HepG2 (cell line): ENCODE data around the gene TMEM176A. TPM values are rescaled to one million over a fixed set of nuclear protein-coding genes. Genes with fewer than 3 reads are reported as not detected.

Source experiments
- CEBPB ChIP-seq: IDR thresholded peaks from 2 replicates; pipeline ENCODE4 v1.6.1; 2011; ENCODE audit warnings: low read depth, low read length, improper control_type of control experiment, borderline replicate concordance
- HNF4G ChIP-seq, 2 experiments: sonication (generic) in 1 of 2; formaldehyde crosslinking in 1 of 2; IDR thresholded peaks; 2 replicates each; pipeline versions ENCODE4 v1.4.0 to v1.6.1; 2011 to 2020; ENCODE audit warnings: borderline replicate concordance in 2 of 2, low read depth in 2 of 2, mild to moderate bottlenecking in 2 of 2, low read length in 1 of 2, missing genetic modification reagents in 1 of 2, moderate library complexity in 1 of 2
- HNRNPK ChIP-seq: fragments of 200-400 bp; formaldehyde crosslinking; IDR thresholded peaks from 2 replicates; pipeline ENCODE4 v1.6.1; 2018; ENCODE audit warnings: low read length, low read depth, moderate library complexity, mild to moderate bottlenecking; ENCODE audit not compliant: poor library complexity, severe bottlenecking
- HOXD1 ChIP-seq: sonication (generic); formaldehyde crosslinking; IDR thresholded peaks from 2 replicates; pipeline ENCODE4 v1.5.0; 2020; ENCODE audit warnings: missing genetic modification reagents
- IKZF1 ChIP-seq: fragments of 450-650 bp; IDR thresholded peaks from 2 replicates; pipeline ENCODE4 v1.7.1; 2016
- MXD4 ChIP-seq: IDR thresholded peaks from 2 replicates; pipeline ENCODE4 v1.6.1; 2016; ENCODE audit warnings: mild to moderate bottlenecking, missing biosample characterization, missing genetic modification reagents
- NR3C1 ChIP-seq: sonication (generic); formaldehyde crosslinking; IDR thresholded peaks from 2 replicates; pipeline ENCODE4 v1.4.0; 2020; ENCODE audit warnings: missing genetic modification reagents
- RXRB ChIP-seq: IDR thresholded peaks from 2 replicates; pipeline ENCODE4 v1.6.1; 2016; ENCODE audit warnings: borderline replicate concordance, missing genetic modification reagents, missing compliant biosample characterization
- ZBTB14 ChIP-seq: sonication (generic); formaldehyde crosslinking; IDR thresholded peaks from 2 replicates; pipeline ENCODE4 v1.4.0; 2020; ENCODE audit warnings: missing genetic modification reagents
- ZNF30 ChIP-seq: sonication (generic); formaldehyde crosslinking; IDR thresholded peaks from 2 replicates; pipeline ENCODE4 v1.5.0; 2020; ENCODE audit warnings: mild to moderate bottlenecking, missing genetic modification reagents
- ZNF326 ChIP-seq: sonication (generic); formaldehyde crosslinking; IDR thresholded peaks from 2 replicates; pipeline ENCODE4 v1.4.0; 2020; ENCODE audit warnings: missing genetic modification reagents, borderline replicate concordance
- ZNF501 ChIP-seq: sonication (generic); formaldehyde crosslinking; IDR thresholded peaks from 2 replicates; pipeline ENCODE4 v1.5.1; 2020; ENCODE audit warnings: mild to moderate bottlenecking, moderate library complexity, missing genetic modification reagents
- ZNF629 ChIP-seq: sonication (generic); formaldehyde crosslinking; conservative IDR thresholded peaks from 2 replicates; pipeline ENCODE4 v1.5.0; 2020; ENCODE audit warnings: missing genetic modification reagents
- ZNF740 ChIP-seq: sonication (generic); formaldehyde crosslinking; IDR thresholded peaks from 2 replicates; pipeline ENCODE4 v1.4.0; 2020; ENCODE audit warnings: missing genetic modification reagents
- ZNF850 ChIP-seq: sonication (generic); formaldehyde crosslinking; conservative IDR thresholded peaks from 2 replicates; pipeline ENCODE4 v1.9.0; 2021; ENCODE audit warnings: mild to moderate bottlenecking, missing genetic modification reagents
- polyA plus RNA-seq, 8 experiments: library from polyadenylated mRNA; depleted of rRNA in 3 of 8; stranded (reverse) in 7 of 8; unstranded in 1 of 8; fragments of >200 nt; fragmentation: Illumina TruSeq in 4 of 8; extraction: Trizol in 4 of 8; gene quantifications; 2 replicates each; pipeline versions ENCODE4 v1.2.1 to v1.2.3, GENCODE V29; 2011 to 2016; ENCODE audit warnings: low read depth in 4 of 8, missing spikeins in 1 of 8, mixed read lengths in 1 of 8; ENCODE audit not compliant: insufficient read depth in 1 of 8
- total RNA-seq, 5 experiments: library from RNA; depleted of rRNA; stranded (reverse); fragments of >200 nt; fragmentation: Illumina TruSeq; extraction: Trizol; gene quantifications; 2 replicates each; pipeline ENCODE4 v1.2.3, GENCODE V29; 2016; ENCODE audit warnings: low read depth in 1 of 5
- TF ChIP-seq, protein P1 (sequence below): fragments of 450-650 bp; IDR thresholded peaks from 2 replicates; pipeline ENCODE4 v1.6.1; 2017; ENCODE audit warnings: mild to moderate bottlenecking
- TF ChIP-seq, protein P2 (sequence below): sonication (generic); formaldehyde crosslinking; IDR thresholded peaks from 2 replicates; pipeline ENCODE4 v1.4.0; 2020; ENCODE audit warnings: missing genetic modification reagents
- TF ChIP-seq, protein P3 (sequence below): sonication (generic); formaldehyde crosslinking; IDR thresholded peaks from 2 replicates; pipeline ENCODE4 v1.4.0; 2020; ENCODE audit warnings: missing genetic modification reagents, mild to moderate bottlenecking, borderline replicate concordance
- TF ChIP-seq, protein P4 (sequence below): sonication (generic); formaldehyde crosslinking; IDR thresholded peaks from 2 replicates; pipeline ENCODE4 v1.5.0; 2020; ENCODE audit warnings: missing genetic modification reagents, mild to moderate bottlenecking, borderline replicate concordance

The TMEM176A gene
- total and polyA plus RNA-seq, 2 of the 13 experiments (the other 11 are each of a cell fraction or from before 2014, with no cell fraction given), result not detected

DNA sequence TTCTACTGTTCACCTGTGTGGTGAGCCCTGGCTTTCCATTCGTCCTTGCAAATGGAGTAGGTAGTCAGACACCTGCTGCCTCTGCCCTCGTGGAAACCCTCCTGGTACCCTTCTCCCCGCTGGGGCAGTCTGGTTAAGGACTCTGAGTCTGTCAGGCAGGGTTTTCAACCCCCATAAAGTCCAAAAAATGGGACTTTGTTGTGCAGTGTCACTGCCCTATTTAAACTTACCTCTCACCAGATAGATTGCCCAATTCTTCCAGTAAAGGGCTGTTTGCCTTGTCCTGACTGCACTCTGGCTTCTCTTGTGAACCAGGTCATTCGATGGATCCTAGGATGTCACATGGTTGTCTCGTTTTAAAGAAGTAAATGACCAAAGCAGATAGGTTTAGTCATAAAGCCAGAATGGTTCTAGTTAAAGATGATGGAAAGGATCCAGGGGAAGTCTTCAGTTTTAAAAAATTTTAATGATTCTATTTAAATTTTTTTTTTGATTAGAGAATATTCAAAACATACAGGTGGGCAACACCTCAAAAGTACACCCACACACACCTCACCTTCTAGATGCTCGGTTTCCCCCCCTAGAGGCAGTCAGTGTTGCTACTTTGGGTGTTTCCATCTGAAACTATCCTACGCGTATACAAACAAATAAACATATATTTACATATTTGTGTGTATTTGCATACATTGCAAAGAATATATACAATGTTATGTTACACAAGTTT lies 22.4 kb upstream of the TMEM176A start (continued):
- TF ChIP-seq ZBTB14 (CRISPR knock-in tag) (no peak), RXRB (CRISPR knock-in tag) (peak; percentile 70), CEBPB (peak; percentile 90), IKZF1 (no peak), ZNF629 (CRISPR knock-in tag) (no peak), HOXD1 (CRISPR knock-in tag) (no peak), NR3C1 (CRISPR knock-in tag) (no peak), MXD4 (no peak), HNF4G (IDR thresholded peaks at IDR 0.05; ENCODE audit: borderline replicate concordance, low read depth, low read length) (peak; percentile 37; the same call in 1 of the 2 replicates), HNF4G (CRISPR knock-in tag; IDR thresholded peaks at IDR 0.05; ENCODE audit: borderline replicate concordance, low read depth) (no peak), ZNF501 (CRISPR knock-in tag) (no peak), ZNF740 (CRISPR knock-in tag) (no peak), HNRNPK (no peak), ZNF850 (CRISPR knock-in tag) (no peak), ZNF326 (CRISPR knock-in tag) (no peak), ZNF30 (no peak)
- TF ChIP-seq, protein P1, sequence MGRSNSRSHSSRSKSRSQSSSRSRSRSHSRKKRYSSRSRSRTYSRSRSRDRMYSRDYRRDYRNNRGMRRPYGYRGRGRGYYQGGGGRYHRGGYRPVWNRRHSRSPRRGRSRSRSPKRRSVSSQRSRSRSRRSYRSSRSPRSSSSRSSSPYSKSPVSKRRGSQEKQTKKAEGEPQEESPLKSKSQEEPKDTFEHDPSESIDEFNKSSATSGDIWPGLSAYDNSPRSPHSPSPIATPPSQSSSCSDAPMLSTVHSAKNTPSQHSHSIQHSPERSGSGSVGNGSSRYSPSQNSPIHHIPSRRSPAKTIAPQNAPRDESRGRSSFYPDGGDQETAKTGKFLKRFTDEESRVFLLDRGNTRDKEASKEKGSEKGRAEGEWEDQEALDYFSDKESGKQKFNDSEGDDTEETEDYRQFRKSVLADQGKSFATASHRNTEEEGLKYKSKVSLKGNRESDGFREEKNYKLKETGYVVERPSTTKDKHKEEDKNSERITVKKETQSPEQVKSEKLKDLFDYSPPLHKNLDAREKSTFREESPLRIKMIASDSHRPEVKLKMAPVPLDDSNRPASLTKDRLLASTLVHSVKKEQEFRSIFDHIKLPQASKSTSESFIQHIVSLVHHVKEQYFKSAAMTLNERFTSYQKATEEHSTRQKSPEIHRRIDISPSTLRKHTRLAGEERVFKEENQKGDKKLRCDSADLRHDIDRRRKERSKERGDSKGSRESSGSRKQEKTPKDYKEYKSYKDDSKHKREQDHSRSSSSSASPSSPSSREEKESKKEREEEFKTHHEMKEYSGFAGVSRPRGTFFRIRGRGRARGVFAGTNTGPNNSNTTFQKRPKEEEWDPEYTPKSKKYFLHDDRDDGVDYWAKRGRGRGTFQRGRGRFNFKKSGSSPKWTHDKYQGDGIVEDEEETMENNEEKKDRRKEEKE, result no peak
- TF ChIP-seq, protein P2, sequence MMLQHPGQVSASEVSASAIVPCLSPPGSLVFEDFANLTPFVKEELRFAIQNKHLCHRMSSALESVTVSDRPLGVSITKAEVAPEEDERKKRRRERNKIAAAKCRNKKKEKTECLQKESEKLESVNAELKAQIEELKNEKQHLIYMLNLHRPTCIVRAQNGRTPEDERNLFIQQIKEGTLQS (CRISPR knock-in tag), result no peak
- TF ChIP-seq, protein P3, sequence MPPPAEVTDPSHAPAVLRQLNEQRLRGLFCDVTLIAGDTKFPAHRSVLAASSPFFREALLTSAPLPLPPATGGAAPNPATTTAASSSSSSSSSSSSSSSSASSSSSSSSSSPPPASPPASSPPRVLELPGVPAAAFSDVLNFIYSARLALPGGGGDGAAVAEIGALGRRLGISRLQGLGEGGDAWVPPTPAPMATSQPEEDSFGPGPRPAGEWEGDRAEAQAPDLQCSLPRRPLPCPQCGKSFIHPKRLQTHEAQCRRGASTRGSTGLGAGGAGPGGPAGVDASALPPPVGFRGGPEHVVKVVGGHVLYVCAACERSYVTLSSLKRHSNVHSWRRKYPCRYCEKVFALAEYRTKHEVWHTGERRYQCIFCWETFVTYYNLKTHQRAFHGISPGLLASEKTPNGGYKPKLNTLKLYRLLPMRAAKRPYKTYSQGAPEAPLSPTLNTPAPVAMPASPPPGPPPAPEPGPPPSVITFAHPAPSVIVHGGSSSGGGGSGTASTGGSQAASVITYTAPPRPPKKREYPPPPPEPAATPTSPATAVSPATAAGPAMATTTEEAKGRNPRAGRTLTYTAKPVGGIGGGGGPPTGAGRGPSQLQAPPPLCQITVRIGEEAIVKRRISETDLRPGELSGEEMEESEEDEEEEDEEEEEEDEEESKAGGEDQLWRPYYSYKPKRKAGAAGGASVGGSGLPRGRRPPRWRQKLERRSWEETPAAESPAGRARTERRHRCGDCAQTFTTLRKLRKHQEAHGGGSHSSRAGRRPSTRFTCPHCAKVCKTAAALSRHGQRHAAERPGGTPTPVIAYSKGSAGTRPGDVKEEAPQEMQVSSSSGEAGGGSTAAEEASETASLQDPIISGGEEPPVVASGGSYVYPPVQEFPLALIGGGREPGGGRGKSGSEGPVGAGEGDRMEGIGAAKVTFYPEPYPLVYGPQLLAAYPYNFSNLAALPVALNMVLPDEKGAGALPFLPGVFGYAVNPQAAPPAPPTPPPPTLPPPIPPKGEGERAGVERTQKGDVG (CRISPR knock-in tag), result no peak
- TF ChIP-seq, protein P4, sequence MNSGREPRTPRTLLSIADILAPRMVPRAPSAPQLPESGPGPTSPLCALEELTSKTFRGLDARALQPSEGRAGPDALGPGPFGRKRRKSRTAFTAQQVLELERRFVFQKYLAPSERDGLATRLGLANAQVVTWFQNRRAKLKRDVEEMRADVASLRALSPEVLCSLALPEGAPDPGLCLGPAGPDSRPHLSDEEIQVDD (CRISPR knock-in tag), result no peak
